Pons (tissue), 1 donor: Measurements from ENCODE around the gene TAS2R19.
"Not testable (repeated sequence)": the region's sequence is repeated elsewhere in the genome, so short reads cannot be mapped to it uniquely, and the experiment has no call there.

Experiments
- DNase-seq: peaks from one replicate; pipeline ENCODE4 v3.0.0-alpha.2; 2016; ENCODE audit warnings: low spot score

Gene TAS2R19, protein sequence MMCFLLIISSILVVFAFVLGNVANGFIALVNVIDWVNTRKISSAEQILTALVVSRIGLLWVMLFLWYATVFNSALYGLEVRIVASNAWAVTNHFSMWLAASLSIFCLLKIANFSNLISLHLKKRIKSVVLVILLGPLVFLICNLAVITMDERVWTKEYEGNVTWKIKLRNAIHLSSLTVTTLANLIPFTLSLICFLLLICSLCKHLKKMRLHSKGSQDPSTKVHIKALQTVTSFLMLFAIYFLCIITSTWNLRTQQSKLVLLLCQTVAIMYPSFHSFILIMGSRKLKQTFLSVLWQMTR

DNA sequence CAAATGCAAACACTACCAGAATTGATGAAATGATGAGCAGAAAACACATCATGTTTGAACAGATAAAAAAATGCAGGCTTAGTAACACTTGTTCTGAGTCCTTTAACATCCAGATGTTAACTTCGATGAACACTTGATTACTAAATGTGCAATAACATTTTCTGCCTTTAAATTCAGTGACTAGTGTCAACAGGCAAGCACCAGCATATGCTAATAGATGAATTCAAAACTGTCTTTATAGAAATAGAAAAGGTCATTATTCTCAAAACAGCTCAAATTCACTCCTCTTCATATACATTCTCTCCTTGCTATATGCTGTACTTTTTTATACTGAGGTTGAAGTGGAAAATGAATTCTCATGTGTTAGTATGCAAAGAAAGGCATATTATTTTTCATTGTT, at the start of gene TAS2R19:
TAS2R19 (minus strand) TSS at position 101 of the 400 bp plus-strand sequence; CDS start at position 52, 49 bp downstream.
- DNase-seq, result no peak

DNA sequence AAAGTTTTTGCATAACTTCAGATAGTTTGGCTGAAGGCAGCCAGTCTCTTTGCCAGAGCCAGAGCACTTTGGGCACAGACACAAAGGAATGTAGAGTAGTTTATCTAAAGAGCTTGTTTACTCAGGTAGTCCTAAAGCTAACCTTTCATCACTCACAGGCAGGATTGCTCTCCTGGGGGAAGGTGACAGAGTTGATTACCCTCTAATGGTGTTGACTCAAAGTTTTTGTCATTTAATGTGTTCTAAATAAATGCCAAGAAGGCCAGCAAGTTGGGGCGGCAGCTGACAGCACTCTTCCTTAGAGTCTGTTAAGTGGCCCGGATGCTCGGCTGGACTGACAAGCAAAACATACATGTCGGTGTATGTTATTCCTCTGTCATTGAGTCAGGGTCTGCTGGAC, 49.0 kb upstream of the TAS2R19 start:
- no peak for DNase-seq

DNA sequence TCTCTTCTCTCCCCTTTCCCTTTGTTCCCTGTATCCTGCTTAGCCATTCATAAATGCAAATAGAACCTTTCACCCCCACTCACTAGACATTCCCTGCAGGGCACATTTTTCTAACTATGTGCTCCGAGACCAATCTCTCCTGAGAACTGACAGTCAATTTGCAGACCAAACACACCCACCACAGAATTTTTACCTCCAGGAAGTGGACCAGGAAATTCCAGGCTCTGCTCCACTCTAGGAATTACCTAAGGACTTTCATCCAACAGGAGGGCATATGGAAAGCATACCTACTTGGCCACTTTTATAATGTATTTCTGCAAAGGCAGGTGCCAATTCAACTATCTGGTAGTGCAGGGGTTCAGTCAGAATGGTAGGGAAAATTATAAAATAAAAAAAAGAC, 48.6 kb upstream of the TAS2R19 start:
- DNase-seq, result no peak

DNA sequence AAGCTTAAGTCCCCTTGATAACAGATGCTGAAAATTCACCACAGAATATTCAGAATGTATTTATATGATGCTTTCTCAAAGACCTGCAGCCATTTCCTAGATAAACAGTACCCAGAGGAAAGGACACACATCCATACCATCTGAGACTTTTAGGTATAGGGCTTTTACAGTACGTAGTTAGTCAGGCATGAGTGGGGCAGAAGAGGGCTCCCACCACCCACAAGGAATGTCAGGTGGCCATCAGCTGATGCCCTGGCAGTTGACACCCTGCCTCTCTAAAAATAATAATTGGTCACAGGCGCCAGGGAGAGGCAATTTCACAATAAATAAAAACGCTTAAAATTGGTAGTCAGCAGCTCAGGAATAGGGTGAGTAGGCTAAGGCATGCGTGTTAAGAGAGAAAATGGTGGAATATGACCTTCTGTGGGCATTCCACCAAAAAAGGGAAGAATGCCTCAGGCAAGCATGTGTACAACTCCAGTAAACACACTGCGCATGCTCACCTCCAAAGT, 47.5 kb upstream of the TAS2R19 start:
- no peak for DNase-seq

DNA sequence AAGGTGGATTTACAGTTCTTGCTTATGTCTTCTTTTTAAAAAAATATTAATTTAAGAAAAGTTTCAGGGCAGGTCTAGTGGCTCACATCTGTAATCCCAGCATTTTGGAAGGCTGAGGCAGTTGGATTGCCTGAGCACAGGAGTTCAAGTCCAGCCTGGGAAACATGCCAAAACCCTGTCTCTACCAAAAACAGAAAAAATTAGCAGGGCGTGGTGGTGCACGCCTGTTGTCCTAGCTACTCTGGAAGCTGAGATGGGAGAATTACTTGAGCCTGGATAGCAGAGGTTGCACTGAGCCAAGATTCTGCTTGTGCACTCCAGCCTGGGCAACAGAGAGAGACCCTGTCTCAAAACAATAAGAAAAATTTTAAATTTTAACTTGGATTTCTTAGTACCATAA, 45.1 kb upstream of the TAS2R19 start:
- peak; percentile 36 for DNase-seq

DNA sequence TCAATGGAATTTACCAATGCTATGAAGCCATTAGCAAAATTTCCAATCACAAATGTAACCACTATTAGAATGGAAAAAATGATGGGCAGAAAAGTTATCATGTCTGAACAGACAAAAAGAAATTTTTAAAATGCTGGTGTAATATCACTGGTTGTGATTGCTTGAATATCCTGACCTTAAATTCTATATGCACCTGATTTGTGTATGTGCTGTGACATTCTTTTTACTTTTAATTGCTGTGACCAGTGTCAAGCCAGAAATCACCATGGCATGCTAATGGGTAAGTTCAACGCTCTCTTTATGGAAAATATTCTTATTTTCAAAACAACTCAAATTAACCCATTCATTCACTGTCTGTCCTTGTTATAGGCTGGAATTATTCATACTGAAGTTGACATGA, 39.8 kb upstream of the TAS2R19 start, which contains the start of gene TAS2R46:
TAS2R46 (minus strand) TSS at position 101 of the 400 bp plus-strand sequence; CDS start at position 101, 0 bp downstream.
- DNase-seq, result not testable (repeated sequence)

DNA sequence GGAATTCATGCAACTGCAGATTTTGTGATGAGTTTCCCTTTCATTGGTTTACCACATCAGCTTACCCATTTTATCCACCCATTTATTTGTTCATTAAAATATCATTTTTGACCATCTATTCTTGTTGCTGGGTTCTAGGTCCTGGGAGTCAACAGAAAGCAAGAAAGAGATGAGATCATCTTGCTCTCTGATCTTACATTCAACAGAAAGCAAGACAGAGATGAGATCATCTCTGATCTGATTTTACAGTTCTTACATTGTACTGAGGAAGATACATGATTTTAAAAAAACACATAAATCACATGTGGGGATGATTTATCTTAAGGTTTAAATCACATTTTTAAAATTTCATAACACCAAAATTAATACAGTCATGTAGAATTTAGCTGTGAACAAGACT, 37.4 kb upstream of the TAS2R19 start:
- no peak for DNase-seq

DNA sequence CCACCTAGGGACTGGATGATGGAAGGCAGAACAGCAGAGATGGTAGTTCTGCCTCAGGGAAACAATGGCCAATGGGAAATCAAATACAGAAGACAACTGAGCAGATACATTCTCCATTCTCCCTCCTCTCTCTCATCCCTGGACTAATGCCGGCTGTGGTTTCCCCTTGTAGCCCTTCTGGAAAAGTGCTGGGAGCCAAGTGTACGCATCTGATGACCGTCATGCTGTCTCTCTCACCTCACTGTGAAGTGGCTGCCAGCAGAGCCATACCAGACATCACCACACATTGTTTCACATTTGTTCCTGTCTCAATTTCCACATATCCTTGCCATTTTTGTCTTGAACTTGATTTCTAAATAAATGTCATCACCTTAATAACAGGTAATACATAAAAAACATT, 36.6 kb upstream of the TAS2R19 start:
- DNase-seq, result no peak

DNA sequence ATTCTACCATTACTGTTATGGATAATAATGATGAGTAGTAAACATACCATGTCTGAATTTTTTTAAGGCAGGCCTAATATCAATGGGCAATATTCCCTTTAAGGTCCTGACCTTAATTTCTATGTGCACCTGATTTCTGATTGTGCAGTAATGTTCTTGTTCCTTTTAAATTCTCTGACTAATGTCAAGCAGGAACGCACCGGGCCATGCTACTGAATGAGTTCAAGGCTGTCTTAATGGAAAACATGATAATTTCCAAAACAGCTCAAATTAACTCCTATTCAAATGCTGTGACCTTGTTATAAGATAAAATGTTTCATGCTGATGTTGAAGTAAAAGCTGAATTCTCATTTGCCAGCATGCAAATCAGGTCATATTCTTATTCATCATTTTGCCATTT, 32.9 kb upstream of the TAS2R19 start:
- no peak for DNase-seq

DNA sequence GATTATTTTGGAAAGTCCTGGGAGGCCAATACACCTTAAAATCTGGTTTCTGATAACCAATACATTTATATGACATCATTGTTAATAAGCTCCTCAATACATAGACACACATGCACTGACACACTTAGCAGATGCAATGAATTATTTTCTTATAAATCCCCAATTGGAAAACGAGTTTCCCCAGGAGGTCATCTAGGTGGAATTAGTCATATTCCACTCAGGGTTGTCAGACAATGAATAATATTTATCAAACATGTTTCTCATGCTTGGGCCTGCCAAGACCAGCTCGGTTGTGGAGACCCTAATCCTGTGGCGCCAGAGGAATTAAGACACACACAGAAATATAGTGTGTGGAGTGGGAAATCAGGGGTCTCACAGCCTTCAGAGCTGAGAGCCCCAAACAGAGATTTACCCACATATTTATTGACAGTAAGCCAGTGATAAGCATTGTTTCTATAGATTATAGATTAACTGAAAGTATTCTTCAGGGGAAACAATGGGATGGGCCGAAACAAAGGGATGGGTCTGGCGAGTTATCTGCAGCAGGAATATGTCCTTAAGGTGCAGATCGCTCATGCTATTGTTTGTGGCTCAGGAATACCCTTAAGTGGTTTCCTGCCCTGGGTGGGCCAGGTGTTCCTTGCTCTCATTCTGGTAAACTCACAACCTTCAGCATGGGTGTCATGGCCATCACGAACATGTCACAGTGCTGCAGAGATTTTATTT, 27.5 kb upstream of the TAS2R19 start:
- DNase-seq, result not testable (repeated sequence)

DNA sequence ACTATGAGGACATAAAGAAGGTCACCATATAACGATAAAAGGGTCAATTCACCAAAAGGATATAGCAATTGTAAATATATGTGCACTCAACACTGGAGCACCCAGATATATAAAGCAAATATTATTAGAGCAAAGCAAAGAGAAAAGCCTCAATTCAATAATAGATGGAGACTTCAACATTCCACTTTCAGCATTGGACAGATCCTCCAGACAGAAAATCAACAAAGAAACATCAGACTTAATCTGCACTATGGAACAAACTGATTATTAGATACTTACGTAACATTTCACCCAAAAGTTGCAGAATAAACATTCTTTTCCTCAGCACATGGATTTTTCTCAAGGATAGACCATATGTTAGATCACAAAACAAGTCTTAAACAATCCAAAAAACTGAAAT, 18.9 kb upstream of the TAS2R19 start:
- not testable (repeated sequence) for DNase-seq

DNA sequence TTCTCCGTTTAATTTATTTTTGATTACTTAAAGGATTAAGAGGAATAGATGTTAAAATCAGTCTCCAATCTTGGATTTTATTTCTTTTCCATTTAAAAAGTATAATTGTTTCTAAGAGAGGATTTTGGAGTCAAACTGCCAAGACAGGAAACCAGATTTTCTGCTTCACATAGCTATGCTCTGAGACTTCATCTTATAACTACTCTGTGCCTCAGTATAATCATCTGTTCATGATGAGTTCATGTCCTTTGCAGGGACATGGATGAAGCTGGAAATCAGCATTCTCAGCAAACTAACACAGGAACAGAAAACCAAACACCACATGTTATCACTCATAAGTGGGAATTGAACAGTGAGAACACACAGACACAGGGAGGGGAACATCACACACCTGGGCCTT, 17.7 kb upstream of the TAS2R19 start:
- no peak for DNase-seq

DNA sequence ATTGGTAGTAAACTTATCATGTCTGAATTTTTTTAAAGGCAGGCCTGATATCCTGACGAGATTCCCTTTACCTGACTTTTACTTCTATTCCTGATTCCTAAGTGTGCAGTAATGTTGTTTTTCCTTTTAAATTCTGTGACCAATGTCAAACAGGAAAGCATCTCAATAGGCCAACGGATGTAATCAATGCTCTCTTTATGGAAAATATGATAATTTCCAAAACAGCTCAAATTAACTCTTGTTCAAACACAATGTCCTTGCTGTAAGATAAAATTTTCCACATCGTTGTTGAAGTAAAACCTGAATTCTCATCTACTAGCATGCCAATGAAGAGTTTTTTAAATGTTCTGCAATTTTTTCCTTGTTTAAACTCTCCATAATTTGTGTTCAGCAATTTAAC, 16.8 kb upstream of the TAS2R19 start:
- DNase-seq, result no peak

DNA sequence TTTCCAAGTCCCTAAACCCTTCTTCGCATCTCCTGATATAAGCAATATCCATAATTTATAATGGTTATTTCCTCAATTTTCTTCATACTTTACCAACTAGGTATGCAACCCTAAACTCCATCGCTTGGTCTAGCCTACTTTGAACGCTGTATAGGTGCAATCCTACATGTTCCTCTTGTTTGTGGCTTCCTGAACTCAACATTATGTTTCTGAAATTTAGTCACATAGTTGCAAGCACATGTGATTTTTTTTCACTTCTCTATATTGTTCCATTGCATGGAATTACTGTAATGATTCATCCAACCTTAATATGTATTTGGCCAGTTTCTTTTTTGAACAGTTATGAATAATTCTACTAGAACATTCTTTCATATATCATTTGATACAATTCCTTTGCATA, 11.5 kb upstream of the TAS2R19 start:
- not testable (repeated sequence) for DNase-seq

DNA sequence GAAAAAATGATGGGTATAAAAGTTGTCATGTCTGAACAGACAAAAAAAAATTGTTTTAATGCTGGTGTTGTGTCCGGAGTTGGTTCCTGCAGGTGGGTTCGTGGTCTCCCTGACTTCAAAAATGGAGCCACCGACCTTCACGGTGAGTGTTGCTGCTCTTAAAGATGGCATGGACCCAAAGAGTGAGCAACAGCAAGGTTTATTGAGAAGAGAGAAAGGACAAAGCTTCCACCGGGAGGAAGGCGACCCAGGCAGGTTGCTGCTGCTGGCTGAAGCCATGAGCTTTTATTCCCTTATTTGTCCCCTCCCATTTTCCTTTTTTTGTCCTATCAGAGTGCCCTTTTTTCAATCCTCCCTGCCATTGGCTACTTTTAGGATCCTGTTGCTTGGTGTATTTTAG, 8.9 kb upstream of the TAS2R19 start, which contains the start of gene TAS2R31:
TAS2R31 (minus strand) TSS at position 101 of the 400 bp plus-strand sequence; CDS start at position 29, 72 bp downstream.
- no peak for DNase-seq

DNA sequence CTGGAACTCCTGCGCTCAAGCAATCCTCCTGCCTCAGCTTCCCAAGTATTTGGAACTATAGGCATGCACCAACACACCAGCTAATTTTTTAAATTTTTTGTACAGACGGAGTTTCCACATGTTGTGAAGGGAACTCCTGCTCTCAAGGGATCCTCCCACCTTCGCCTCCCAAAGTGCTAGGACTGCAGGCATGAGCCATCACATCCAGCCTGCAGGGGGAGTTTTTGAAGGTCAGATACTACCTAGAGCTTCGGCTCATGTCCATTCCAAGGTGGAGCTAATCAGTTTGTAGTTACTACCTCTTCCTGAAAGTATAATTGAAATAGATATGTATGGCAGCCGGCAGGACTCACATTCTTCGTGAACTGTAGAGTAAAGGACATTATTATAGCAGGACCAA, 3.7 kb upstream of the TAS2R19 start:
- DNase-seq, result no peak

DNA sequence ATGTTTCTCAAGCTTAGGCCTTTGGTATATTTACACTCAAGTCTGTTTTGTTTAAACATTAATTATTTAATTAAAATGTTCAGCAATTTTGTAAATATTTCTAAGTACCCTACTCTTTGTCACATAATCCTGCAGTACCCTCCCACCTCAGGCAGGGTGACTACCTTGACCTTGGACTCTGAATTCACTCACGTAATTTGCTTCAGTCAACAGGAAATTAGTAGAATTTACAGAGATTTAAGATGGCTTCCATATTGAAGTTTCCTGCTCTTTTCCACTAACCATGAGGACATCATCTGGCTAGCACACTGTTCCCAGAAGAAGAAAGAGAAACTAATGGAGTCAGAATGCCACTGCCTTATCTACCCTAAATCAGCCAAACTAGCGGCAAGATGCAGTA, 967 bp upstream of the TAS2R19 start:
- no peak for DNase-seq

DNA sequence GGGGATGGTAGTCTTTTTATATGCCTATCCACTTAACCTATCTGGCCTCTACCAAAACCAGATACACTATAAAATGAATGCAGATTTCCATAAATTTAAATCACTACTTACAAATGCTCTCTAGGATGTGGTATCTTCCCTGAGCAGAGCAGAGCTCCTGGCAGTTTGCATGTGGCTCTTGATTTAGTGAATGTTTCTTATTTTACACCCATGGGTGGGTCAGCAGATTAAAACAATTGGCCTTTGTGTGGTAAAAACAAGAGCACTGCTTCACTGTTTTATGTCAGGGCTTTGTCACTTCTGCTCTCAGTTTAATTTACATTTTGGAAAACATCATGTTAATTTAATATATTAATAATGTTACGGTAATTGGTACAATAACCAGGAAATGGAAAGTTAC, 5.5 kb downstream of the TAS2R19 start:
- peak; percentile 96 for DNase-seq

DNA sequence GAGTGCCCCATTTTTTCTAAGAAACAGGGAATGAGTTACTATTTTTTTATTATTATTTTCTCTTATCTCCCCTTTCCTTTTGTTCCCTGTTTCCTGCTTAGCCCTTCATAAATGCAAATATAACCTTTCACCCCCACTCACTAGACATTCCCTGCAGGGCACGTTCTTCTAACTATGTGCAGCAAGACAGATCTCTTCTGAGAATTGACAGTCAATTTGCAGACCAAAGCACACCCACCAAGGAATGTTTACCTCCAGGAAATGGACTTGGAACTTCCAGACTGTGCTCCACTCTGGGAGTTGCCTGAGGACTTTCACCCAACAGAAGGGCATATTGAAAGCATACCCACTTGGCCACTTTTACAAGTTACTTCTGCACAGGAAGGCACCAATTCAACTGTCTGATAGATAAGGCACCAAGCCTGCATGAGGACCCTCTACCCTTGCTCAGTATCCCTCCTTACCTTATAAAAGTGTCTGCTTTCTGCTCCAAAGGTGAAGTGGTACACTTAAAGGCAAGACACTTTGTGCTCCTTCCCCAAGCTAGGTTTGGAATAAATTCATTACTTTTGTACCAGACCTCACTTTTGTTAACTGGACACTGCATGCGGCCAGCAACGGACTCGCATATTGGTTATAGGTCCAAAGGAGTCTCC, 6.5 kb downstream of the TAS2R19 start:
- no peak for DNase-seq

DNA sequence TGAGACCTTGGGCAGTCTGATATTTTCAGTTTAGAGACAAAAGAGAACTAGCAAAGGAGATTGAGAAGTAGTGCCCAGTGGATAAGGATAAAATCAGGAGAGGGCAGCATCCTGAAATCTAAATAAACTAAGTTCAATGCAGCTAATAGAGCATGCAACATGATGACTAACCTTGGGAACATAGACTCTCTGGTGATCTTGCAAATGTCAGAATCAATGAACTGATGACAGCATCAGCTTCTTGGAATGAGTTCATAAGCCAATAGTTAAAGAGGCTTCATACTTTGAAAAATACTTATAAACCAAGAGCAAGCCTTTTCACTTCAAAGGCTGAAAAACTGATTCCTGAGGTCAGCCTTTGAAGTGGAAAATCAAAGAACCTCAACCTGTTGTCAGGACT, 8.2 kb downstream of the TAS2R19 start:
- no peak for DNase-seq

DNA sequence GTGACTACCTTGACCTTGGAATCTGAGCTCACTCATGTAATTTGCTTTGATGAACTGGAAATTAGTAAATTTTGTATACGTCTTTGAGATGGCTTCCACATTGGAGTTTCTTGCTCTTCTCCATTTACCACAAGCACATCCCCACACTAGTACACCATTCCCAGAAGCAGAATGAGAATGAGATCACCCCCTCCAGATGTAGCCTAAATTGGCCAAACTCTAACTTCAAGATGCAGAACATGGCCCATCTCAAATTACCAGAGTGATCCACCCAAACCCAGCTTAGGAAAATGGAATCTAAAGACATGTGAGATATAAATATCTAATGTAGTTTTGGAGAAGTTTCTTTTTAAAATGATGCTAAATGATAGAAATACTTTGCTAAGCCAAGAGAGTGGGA, 14.8 kb downstream of the TAS2R19 start:
- DNase-seq, result no peak

DNA sequence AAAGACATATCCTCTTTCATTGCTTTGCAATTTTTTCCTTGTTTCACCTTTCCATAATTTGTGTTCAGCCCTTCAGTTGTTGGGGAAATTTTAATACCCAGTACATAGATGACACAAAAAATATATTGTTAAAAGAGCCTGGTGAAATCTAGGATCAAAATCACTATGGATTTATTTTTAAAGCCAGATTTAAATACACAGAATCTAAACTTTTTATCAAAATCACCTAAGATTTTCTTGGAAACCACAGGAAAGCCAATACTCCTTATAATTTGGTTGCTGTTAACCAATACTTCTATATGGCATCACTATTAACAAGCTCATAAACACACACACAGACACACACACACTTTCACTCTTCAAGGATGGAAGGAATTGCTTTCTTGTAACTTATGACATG, 24.2 kb downstream of the TAS2R19 start, which contains the start of gene TAS2R20:
TAS2R20 (minus strand) TSS at position 101 of the 400 bp plus-strand sequence. CDS start 429 bp downstream, outside the sequence.
- no peak for DNase-seq
